ENCODE measurements around the gene PEX11A.
"Not testable (repeated sequence)": the region's sequence is repeated elsewhere in the genome, so short reads cannot be mapped to it uniquely, and the experiment has no call there.

The PEX11A gene, protein sequence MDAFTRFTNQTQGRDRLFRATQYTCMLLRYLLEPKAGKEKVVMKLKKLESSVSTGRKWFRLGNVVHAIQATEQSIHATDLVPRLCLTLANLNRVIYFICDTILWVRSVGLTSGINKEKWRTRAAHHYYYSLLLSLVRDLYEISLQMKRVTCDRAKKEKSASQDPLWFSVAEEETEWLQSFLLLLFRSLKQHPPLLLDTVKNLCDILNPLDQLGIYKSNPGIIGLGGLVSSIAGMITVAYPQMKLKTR

DNA sequence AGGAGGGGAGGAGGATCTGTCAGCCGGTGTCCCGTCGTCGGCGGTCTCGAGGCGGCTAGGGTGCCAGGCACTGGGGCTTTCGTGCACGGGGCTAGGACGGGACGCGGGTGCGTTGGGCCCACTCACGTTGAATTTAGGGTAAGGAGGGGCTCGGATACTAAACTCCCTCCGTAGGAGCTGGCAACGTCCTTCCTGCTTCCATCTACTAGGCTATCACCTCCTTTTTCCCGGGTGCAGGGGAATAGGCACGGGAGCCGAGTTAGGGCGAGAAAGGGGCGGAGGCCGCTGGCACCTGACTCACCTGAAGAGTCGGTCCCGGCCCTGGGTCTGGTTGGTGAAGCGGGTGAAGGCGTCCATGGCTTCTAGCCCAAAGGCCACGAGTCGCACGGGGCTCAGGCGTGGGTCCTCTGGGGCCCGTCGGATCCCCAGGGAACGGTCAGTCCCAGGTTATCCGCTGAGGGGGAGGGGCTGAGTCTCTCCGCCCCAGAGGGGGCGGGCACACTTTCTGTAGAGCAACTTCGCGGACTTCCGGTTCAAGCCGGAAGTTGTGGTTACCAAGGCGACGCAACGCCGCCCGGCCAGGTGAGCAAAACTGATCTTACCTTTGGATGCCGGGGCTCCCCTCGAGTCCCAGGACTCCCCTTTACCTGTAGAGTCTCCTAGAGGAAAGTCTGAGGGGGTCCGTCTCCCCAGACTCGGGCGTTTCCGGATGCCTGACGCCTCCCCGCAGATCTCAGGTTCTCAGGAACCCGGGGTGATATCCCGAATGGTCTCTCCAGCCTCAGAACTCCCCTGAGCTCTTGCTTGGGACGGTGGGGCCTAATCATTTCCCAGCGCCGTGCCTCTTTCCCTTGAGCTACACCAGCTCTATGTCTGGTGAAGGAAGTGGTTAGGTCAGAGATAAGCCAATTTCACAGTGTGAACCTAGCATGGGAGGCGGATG is at the start of gene PEX11A, which contains the start of gene WDR93:
PEX11A (minus strand) TSS at position 479 of the 943 bp plus-strand sequence; CDS start at position 357, 122 bp downstream.
WDR93 (plus strand) TSS at position 536 of the 943 bp plus-strand sequence. CDS start 10,936 bp downstream, outside the sequence.
- peak; percentile 56 for DNase-seq (ENCODE audit: low spot score)

GRCh38 chr15:89740137-89740536 is 49.6 kb upstream of the PEX11A start:
- DNase-seq (ENCODE audit: low spot score), result peak; percentile 74

DNA sequence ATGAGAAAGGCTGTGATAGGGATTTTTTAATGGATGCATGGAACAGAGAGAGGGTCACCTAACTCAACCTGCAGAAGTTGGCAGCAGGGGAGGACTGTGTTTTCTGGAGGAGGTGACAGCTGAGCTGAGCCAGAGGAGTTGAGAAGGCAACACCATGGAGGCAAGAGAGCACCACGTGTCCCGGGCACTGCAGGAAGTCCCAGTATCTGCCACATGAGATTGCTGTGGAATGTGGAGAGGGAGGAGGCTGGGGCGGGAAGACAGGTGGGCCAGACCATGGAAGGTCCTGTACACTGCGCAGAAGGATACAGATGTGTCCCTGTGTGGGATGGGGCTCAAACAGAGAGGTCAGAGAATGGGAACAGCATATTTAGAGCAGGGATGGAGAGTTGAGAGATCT is 45.2 kb upstream of the PEX11A start:
- no peak for DNase-seq (ENCODE audit: low spot score)

DNA sequence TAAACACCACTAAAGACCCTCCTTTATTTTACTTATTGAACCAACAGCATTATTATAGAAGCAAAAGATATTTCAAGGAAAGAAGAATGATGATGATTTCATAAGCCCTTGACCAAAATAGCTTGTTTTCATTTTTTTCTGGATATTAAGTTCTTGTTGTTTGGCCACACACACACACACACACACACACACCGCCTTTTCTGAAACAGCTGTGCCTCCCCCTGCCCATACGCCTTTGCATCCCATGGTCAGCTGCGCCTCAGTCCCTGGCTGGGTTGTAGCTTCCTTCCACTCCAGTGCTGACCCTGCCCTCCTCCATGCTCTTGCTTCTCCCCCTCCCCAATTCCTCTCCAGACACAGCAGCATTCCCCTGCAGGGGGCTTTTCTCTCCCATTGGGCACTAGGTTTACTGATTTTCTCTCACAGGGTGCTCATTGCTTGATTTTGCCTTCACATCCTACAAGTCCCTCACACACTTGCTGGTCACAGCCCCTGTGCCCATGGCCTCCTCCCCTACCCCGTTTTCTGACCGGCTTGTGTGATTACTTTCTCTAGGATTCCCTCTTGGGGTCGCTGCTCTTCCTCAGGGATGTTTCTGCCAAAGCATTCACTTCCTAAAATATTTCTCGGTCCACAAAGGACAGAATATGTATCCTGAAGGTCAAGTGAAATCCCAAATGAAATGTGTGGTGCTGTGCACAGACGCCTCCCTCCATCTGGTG is 42.1 kb upstream of the PEX11A start:
- DNase-seq (ENCODE audit: low spot score), result no peak

DNA sequence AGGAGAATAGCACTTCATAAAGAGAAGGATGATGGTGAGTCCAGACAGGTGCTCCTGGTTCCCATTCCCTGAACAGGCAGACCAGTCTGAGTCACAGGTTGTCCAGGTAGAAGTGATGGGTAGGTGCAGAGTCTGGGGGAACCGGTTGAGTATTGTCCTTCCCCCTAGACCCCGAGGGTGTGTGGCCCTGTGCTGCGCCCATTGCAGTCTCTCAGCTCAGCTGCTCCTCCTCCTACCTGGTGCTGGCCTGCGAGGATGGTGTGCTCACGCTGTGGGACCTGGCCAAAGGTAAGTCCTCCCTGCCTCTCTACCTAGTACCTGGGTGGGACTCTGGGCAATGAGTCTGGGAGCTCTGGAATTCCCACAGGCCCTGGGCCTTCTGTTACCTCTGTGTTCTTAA is 40.7 kb upstream of the PEX11A start:
- no peak for DNase-seq (ENCODE audit: low spot score)

- no peak for DNase-seq (ENCODE audit: low spot score)
Measured at GRCh38 chr15:89728254-89728653, 37.7 kb upstream of the PEX11A start.

DNA sequence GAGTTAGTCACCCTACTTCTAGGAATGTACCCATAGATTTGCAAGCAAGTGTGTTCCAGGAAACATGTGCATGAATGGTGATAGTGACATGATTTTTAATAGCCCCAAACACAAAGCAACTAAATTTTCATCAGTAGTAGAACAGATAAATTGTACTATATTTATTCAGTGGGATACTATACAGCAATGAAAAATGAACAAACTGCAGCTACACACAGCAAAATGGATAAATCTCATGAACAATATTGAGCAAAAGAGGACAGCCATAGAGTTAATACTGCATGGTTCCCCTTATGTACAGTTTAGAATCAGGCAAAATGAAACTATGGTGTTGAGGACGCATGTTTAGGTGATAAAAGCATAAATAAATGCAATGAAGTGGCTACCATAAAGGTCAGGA is 34.5 kb upstream of the PEX11A start:
- DNase-seq (ENCODE audit: low spot score), result no peak

GRCh38 chr15:89724621-89725020 is 34.1 kb upstream of the PEX11A start:
- no peak for DNase-seq (ENCODE audit: low spot score)

GRCh38 chr15:89723031-89723430 is 32.5 kb upstream of the PEX11A start:
- no peak for DNase-seq (ENCODE audit: low spot score)

DNA sequence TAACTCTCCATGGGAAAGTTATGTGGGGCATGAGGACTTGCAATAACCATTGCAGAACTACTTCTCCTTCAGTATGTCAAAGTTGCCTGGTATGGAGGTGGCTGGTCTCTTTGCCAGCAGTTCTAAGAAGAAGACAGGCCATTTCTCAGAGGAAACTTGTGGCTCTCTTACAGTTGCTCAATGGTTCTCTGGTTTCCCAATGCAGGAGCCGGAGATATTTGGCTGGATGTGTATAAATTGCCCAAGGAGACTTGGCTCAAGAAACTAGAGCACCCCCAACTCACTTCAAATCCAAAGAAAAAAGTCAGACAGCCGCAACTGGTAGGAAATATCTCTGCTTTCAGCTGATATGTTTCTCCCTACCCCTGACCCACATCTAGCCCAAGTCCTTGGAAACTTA is 24.2 kb upstream of the PEX11A start:
- no peak for DNase-seq (ENCODE audit: low spot score)

DNA sequence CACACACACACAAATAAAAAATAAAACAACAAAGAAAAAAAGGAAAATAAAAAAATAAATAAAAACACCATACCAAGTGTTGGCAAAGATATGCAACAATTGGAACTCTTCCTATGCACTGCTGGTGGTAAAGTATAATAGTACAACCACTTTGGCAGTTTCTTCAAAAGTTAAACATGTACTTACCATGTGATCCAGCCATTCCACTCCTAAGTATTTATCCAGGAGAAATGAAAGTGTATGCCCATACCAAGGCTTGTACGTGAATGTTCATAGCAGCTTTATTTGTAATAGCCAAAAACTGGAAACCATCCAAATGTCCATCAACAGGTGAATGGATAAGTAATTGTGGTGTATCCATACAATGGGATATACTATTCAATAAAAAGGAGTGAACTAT is 17.0 kb upstream of the PEX11A start:
- DNase-seq (ENCODE audit: low spot score), result no peak

- no peak for DNase-seq (ENCODE audit: low spot score)
Measured at GRCh38 chr15:89704411-89704810, 13.9 kb upstream of the PEX11A start.

DNA sequence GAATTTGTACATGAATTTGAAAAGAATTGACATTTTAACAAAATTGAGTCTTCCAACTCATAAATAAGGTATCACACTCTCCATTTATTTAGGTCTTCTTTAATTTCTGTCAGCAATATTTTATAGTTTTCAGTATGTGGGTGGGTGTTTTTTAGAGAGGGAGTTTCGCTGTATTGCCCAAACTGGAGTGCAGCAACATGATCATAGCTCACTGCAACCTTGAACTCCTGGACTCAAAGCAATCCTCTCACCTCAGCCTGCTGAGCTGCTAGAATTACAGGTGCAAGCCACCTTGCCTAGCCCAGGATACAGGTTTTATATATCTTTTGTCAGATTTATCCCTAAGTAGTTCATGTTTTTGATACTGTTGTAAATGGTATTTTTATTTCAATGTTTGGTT is 4.6 kb upstream of the PEX11A start:
- DNase-seq (ENCODE audit: low spot score), result no peak

- no peak for DNase-seq (ENCODE audit: low spot score)
Measured at GRCh38 chr15:89693696-89694095, 3.1 kb upstream of the PEX11A start.

- DNase-seq (ENCODE audit: low spot score), result no peak
Measured at GRCh38 chr15:89693091-89693490, 2.5 kb upstream of the PEX11A start.

GRCh38 chr15:89689930-89690275 is 651 bp downstream of the PEX11A start:
- not testable (repeated sequence) for DNase-seq (ENCODE audit: low spot score)

DNA sequence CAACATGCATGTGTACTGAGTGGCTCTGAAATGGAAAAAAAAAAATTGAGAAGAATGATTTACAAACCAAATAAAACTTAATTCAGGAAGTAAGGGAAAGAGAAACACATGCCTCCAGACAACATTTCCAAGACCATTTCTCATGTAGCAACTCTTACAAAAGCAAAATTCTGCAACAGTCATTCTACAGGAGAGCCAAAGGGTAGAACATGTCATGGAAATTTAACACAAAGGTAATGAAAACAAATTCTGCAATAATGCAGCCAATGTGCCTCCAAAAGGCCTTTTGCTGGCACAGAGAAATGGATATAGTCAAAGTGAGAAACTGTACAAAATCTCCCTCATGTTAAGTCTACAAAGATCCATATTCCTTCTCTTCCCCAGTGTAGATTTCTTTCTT is 4.0 kb downstream of the PEX11A start:
- DNase-seq (ENCODE audit: low spot score), result no peak

- DNase-seq (ENCODE audit: low spot score), result no peak
Measured at GRCh38 chr15:89685995-89686394, 4.6 kb downstream of the PEX11A start.

DNA sequence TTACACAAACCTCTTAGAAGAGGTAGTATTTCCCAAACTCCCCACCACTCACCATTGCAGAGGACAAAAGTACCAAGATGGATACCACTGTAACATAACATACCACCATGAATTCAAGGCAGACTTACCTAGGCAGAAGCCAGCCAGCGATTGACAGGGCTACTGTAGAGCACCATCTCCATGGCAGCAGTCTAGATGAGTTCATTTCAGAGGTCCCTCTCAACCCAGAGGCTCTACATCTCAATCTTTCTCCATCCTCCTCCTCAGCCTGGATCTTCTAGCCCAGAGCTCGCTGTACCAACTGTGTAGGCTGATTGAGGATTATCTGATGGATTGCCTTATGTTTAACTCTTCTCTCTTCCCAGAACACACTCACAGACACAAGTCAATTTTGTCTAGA is 9.4 kb downstream of the PEX11A start:
- no peak for DNase-seq (ENCODE audit: low spot score)

DNA sequence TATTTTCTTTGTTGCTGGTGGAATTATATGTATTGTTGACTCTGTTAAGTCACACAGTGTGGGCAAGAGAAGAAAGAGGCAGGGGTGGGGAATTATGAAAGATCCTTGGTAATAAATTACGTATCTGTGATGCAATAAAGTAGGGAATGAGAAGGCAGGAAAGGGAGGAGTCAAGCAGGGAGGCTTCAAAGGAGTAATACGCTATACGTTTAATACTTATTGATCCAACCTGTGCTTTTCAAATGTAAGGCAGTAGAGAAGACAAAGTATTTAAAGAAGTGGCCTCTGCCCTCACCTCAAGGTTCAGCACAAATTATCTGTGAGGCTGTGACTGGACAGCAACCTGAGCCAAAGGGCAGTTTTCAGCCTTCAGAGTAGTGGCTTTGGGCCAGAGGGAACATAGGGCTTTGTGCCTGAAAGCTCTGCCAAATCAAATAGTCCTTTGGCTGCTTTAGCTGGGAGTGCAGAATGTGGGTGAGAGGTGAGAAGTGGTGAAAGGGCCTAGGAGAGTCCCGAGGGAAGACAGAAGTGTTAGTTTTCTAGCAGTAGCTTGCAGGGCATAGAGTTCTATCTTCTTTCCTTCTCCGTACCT is 10.2 kb downstream of the PEX11A start:
- no peak for DNase-seq (ENCODE audit: low spot score)

- no peak for DNase-seq (ENCODE audit: low spot score)
Measured at GRCh38 chr15:89679212-89679611, 11.3 kb downstream of the PEX11A start, which contains the start of gene PLIN1. PLIN1 (minus strand) TSS chr15:89679367; CDS start chr15:89677489, 1,878 bp downstream.

DNA sequence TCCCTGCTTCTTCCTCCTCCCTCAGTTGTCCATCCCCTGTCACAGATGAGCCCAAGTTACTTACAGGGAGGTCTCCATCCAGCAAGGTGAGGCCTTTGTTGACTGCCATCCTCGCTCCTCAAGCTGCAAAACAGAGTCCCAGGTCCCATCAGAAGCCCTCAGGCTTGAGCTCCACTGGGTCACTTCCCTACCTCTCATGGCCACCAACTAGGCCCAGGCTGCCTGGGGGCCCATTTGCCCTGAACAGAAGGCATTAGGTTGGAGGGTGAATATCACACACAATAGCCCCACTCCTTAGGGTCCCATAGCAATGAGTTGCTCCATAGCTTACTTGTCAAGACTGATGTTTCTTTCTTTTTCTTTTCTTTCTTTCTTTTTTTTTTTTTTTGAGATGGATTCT is 13.2 kb downstream of the PEX11A start:
- no peak for DNase-seq (ENCODE audit: low spot score)

Data from hematopoietic multipotent progenitor cell treated with erythropoietin and hydrocortisone succinate and interleukin-3 and kit ligand, for 17 days (in vitro differentiated cells).